GM18520 (cell line): ENCODE results near the gene FYCO1.

Source experiments
- ATAC-seq: cut with Tn5 transposase; IDR thresholded peaks from one replicate; pipeline ENCODE4 v1.9.1; 2021; ENCODE audit not compliant: unreplicated experiment

Gene FYCO1

DNA sequence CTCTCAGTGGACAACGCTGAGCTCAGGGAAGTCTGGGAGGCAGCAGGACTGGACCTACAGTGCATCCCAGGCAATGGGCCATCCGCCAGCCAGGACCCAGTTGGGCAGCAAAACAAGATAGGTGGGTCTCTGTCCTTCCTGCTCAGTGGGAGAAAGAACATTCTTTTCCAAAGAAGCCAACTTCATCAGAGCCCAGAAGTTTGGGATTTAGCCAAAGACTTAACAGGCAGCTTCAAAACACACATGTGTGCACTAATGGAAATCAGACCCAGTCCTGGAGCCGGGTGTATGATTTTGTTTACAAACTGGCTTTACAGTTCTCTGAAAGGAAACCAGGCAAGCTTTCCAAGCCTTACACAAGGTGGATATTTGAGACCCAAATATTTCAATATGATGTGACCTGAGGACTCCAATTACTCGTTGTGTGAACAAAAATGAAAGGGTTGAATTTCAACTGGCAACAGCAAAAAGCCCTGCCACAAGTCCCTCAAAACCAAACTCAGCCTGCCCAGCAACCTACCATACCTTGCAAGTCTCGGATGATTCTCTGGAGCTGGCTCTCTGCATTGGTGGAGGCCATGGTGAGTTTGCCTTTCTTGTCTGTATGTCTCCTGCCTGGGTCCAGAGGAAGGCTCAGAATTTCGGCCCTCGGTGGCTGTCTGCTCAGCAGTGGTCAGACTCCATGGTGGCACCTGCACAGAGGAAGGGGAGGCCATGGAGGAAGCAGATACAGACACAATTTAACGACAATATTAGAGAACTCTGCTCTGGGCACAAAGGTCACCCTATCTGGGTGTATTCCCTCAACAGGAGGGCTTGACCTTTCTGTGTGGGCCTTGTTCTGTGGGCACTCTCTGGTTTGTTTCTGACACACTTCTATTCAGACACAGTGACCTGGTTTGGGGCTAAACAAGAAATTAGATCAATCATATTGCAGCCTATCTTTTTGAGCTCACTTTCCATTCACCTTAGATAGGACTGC lies 11.0 kb downstream of the FYCO1 start:
- no peak for ATAC-seq

- no peak for ATAC-seq
Measured at GRCh38 chr3:45983770-45984169, 11.9 kb downstream of the FYCO1 start.

DNA sequence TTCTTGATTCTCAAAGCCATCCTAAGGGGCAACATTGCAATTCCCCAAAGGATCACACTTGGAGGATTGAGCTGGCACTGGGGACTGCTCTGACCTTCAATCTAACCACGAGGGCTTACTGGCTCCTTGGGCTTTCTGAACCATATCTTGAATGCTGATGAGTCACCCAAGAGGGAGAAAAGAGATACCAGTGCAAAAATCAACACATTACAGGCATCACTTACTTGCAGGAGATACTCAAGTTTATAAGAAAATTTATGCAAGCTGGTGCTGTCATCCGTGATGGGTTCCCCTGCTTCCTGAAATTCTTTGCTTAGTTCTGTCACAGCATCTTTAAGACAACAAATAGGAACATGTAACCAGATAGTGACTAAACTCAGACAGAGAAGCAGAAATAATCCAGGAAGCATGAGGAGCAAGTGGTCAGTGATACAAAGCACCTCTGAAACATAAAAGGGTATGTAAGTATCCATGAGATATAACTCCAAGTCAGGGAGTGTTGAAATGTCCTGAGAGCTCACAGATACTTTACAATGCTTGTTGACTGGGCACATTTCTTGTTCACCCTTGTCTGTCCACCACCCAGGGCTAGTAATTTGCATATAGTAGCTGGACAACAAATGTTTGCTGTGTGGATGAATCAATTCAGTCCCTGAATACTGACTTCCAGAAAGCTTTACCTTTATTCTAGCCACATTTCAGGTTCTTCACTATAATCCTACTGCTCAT lies 14.1 kb downstream of the FYCO1 start:
- ATAC-seq: no peak

GRCh38 chr3:45980819-45981218 lies 14.8 kb downstream of the FYCO1 start:
- ATAC-seq: no peak

- ATAC-seq: no peak
Measured at GRCh38 chr3:45980229-45980813, 15.3 kb downstream of the FYCO1 start.

DNA sequence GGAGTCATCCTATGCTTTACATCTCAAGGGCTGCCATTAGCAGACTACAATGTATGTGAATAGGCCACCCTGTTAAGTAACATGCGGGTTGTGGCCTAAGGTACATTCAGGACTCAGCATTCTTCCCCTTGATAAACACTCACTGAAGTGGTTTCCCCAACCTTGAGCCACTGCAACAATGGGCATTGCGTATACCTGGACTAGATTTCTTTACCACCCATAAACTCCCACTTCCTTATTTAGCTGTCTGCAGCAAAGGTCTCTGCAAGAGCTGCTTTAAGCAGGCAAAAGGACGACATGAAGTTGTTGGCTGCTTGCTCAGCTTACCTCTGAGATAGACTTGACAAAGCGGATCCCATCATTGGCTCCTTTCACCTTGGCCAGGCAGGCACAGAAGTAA lies 16.2 kb downstream of the FYCO1 start:
- no peak for ATAC-seq

GRCh38 chr3:45978006-45978761 lies 17.4 kb downstream of the FYCO1 start:
- no peak for ATAC-seq

DNA sequence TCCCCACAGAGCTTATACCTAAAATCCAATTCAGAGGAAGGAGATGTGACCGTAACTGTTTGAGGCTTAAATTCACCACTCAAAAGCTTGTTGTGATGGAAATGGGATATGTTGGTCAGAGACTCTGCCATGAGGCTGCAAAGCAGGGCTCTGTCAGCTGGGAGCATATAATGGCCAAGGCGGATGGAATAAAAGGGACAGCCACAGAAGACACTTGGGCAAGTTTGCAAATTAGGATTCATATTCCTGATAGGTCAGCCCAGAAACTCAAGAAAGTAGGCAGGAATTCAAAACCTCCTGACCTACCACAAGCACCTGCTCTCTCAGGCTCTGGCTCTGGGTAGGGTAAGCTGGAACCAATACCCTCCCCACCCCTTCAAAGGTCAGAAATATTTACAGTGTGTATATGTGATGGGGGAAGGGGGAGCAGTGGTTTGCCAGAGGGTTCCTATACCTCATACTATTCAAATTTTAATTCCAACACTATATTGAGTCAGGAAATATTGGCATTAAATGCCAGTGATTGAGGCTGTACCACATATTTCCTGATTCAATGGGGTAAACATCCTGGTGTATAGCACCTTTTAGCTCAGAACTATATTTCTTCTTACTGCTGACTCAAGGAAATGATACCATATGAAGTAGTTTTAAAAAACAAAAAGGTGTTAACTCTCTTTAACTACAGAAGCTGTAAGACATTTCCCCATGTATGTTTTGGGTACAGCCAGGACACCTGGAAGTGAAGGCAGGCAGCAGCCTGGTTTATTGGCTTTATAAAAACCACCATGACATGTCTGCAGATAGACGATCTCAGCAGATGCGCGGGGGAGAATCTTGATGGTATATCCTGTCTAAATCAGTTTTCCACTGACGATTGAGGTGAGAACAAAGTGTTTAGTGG lies 19.2 kb downstream of the FYCO1 start:
- no peak for ATAC-seq

GRCh38 chr3:45975686-45976085 lies 19.9 kb downstream of the FYCO1 start:
- no peak for ATAC-seq

- no peak for ATAC-seq
Measured at GRCh38 chr3:45974686-45975085, 20.9 kb downstream of the FYCO1 start.

DNA sequence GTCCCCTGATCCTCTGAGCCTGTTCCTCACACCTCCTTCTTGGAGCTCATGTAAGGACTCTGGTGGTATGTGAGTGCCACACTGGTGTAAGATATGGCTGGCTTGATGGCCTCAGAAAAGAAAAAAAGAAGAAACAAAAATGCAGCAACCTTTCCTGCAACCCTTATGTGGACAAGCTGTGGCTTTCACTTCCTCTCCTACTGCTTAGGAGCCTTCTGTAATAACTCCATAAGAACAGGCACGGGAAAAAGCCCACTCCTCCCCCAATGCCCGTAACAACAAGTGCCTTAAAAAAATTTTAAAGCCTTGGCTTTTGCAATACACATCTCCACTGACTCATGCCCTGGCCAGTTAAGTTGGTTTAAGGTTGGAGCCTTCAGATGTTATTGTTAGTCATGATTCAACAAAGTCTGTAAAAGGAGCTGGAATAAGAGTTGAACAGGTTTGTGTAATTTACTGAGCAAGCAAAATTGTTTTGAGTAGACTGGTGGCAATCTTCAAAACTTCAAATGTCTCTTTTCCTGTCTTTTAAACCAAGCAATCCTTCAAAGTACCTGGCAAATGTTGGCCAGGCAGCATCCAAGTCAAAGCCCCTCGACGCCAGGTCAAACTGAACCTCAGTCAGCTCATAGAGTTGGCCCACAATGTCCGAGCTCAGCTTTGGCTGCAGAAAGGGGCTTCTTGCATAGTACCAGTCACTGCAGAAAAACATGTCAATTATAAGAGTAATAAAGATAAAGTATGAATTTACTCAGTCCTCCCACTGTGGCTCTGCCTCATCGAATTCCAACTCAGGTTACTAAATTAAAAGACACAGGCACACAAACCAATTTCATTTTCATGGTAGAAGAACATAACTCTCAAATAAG lies 22.9 kb downstream of the FYCO1 start:
- ATAC-seq: no peak

DNA sequence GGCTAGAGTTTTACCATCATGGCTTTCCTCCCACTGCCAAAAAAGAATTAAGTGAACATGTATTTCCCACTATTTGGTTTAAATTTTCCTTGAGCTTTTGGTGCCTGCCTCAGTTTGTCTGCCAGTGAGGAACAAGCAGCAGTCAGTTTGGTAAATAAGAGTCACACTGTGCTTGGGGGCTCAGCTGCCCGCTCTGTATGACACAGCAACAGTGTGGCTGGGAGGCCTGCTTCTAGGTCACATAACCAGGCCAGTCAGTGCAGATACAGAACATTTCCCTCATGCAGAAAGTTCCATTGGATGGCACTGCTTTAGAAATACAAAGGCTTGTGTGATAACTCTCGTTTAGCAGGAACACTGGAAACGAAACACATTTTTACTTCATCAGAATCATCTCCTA lies 25.7 kb downstream of the FYCO1 start:
- ATAC-seq: no peak

DNA sequence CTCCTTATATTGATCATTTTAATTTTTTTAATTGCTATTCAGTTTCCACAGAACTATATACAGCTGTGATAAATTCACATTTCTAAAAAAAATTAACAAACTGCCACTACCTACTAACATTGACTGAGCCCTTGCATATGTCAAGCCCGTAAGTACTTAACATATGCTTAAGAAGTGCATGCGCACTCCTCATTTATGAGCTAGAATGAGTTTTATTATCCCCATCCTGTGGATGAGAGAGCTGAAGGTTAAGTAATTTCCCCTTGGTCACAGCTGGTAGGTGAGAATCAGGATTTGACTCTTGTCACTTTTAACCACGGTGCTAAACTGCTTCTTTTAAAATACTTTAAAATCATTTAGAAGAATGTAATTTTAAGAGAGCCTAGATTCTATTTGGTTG lies 26.5 kb downstream of the FYCO1 start:
- no peak for ATAC-seq

GRCh38 chr3:45968706-45969105 lies 26.9 kb downstream of the FYCO1 start:
- ATAC-seq: no peak

- no peak for ATAC-seq
Measured at GRCh38 chr3:45968149-45968548, 27.5 kb downstream of the FYCO1 start.

DNA sequence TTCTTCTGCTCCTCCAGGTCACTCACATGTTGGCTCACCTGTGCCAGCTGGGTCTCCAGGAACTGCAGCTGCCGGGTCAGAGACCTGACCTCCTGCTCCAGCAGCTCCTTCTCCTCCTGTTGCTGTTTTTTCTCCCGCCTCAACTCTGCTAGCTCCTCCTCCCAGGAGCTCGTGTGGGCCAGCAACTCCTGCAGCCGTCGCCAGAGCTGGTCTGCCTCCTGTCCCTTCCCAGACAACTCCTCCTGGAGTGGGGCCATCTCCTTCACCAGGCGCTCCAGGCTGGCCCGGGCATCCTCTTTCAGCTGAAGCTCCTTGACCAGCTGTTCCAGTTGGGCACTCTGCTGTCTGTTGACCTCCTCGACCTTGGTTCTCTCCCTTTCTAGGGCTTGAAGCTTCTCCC lies 27.9 kb downstream of the FYCO1 start:
- no peak for ATAC-seq

DNA sequence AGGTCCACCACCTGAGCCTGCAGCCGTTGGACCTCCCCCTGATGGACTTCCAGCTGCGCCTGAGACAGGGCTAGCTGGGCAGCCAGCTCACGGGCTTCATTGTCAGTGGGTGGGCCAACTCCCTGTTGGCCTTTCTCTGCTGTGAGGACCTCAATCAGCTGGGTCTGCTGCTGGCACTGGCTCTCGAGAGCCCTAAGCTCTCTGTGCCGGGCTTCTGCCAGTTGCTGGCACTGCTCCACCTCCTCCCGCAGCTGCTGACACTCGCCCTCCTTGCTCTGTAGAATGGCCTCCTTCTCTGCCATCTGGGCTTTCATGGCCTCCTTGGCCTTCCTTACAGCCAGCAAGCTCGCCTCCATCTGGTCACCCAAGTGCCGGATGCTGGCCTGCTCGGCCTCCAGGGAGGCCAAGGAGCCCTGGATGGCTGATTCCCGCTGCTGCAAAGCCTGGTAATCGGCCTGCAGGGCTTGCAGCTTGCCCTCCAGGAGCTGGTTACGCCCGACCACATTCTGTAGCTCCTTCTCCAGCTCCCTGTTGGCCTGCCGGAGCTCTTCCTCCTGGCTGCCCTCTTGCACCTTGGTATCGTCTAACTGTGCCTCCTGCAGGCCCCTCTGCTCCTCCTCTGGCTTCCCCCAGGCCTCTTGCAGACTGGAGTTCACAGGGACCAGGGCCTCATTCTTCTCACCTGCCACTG lies 28.5 kb downstream of the FYCO1 start:
- no peak for ATAC-seq

- no peak for ATAC-seq
Measured at GRCh38 chr3:45966371-45966791, 29.2 kb downstream of the FYCO1 start.
